Head of caudate nucleus (tissue), 42 donors: Measurements from ENCODE around the gene BIRC2.
A peak's percentile ranks its signal among the peaks of the same experiment; 100 is the strongest.
"Not testable (repeated sequence)": the region's sequence is repeated elsewhere in the genome, so short reads cannot be mapped to it uniquely, and the experiment has no call there.

Experiments used
- DNase-seq, 42 donors: peaks; one replicate each; pipeline versions ENCODE4 v3.0.0 to v3.0.0-alpha.2; 2020 to 2021; ENCODE audit warnings: mixed read lengths in 7 of 42
- intact Hi-C: fragments of 100-400 bp; cut with DNase I; formaldehyde crosslinking; loops from one replicate; pipeline ENCODE4 v1.15.0; 2022

BIRC2 gene

DNA sequence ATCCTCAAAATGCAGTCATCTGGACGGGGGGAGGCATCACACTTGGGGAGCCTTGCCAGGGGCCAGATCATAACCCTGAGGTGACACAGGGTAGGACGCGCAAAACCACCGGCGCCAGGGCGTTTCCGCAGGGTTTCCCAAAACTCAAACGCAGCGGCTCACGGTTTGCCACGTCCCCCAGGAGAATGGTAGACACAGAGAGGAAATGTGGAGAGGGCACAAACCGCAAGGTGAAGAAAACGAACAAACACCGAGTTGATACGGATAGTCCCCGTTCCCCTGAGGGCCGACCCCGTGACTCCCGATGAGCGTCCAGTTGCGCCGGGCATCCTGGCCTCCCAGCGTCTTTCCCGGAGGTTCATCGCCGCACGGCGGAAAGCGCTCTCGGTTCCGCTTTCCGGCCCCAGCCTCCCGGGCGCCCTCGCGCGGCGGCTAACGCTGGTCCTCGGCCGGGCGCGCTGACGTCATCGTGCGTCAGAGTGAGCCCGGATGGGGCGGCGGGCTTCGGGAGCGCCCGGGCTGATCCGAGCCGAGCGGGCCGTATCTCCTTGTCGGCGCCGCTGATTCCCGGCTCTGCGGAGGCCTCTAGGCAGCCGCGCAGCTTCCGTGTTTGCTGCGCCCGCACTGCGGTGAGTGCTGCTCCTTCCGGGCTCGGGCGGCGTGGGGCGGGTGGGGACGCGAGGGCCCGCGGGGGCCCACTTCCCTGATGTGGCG is at the start of gene BIRC2:
TSS of gene BIRC2 (plus strand) at position 467 of the 714 bp plus-strand sequence. CDS start 2,641 bp downstream, outside the sequence.
- intact Hi-C loops = loop anchor here (2.0 to 10.0 kb wide), 3 partner anchors 62 to 258 kb away; partner anchors contain the start of gene TMEM123
- peak; percentile 79 to 99 (median 96) for DNase-seq

GRCh38 chr11:102300837-102301236 is 46.2 kb upstream of the BIRC2 start:
- intact Hi-C loops, DNase-seq: not testable (repeated sequence)

DNA sequence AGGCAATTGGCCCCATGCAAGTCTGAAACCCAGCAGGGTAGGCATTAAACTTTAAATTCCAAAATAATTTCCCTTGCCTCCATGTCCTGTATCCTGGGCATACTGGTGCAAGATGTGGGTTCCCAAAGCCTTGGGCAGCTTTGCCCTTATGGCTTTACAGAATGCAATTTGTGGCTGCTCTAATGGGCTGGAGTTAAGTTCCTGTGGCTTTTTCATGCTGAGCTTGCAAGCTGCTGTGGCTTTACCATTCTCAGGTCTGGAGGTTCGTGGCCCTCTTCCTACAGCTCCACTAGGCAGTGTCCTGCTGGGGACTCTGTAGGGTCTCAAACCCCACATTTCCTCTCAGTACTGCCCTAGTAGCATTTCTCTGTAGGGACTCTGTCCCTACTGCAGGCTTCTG is 44.8 kb upstream of the BIRC2 start:
- intact Hi-C loops = no loop called here
- DNase-seq = no peak

GRCh38 chr11:102304686-102305085 is 42.3 kb upstream of the BIRC2 start:
- DNase-seq = no peak
- intact Hi-C loops = no loop called here

GRCh38 chr11:102305352-102306047 is 41.5 kb upstream of the BIRC2 start:
- no peak for DNase-seq
- intact Hi-C loops = no loop called here

DNA sequence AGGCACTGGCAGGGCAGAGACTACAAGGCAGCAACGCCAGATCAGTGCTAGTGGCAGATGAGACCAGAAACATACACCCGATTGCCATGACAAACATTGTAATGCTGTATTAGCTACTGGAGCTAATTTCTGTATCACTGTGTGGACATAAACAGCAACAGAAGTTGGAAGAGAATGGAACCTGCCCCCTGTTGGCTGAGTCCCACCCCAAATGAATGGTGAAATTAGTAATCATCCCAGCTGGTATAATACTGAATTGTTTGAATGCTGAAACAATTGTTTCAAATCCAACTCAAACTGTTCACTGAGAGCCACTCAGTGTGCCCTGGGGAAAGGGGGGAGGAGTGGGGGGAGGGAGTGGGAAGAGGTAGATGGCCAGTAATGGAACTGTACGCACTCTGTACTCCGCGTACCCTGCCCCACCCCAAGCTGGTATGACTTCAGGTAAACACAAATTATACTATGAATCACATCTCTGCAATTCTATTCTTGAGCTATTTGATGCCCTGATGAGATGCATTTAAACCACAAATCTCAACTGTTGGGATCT is 40.9 kb upstream of the BIRC2 start:
- intact Hi-C loops = no loop called here
- peak in 14 of 42 donors; percentile 12 to 55 (median 30) for DNase-seq

GRCh38 chr11:102306817-102307726 is 39.9 kb upstream of the BIRC2 start:
- no peak for DNase-seq
- intact Hi-C loops = no loop called here

- intact Hi-C loops = no loop called here
- DNase-seq = no peak
Observed at GRCh38 chr11:102307727-102308038, 39.3 kb upstream of the BIRC2 start.

- intact Hi-C loops = no loop called here
Observed at GRCh38 chr11:102309621-102310541, 37.1 kb upstream of the BIRC2 start.

DNA sequence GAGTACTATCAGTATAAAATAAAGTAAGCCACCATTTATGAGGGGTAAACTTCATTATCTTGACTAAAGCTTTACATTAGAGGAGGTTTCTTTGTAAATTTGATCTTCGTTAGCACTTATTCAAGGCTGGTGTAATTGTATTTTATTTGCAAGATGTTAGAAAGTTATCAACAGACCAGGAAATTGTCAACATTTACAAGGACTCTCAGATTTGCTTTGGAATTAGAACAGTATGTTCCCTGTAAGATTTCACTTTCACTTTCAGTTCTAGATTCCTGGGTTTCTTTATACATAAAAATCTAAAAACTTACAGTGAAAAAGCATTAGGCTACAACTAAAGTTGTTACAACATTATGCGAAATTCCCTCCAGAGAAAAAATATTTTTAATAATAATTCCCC is 34.3 kb upstream of the BIRC2 start:
- DNase-seq = no peak
- intact Hi-C loops = no loop called here

More at GRCh38 chr11:102309621-102310541, 37.1 kb upstream of the BIRC2 start:
- no peak for DNase-seq

DNA sequence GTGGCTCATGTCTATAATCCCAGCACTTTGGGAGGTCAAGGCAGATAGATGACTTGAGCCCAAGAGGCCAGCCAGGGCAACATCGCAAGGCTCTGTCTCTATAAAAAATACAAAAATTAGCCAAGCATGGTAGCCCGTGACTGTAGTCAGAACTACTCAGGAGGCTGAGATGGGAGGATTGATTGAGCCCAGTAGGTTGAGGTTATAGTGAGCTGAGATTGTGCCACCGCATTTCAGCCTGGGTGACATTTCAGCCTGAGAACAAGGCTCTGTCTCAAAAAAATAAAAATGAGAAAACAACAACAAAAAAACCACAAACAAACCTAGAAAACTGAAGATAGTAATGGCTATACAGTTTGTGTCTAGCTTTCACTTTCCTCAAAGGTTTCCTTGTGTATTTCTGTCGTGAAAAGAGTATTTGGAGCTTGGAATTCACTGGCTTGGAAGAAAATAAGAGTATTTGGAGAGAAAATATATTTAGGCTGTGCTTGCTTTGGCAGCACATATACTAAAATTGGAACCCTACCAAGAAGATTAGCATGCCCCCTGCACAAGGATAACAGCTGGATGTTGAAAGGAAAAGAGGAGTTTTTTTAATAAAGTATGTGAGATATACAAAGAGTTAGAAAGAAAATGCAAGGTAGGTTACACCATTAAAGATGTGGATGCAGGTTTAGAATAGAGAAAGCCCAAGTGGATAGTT is 33.6 kb upstream of the BIRC2 start:
- no peak for DNase-seq
- intact Hi-C loops = no loop called here

- intact Hi-C loops = no loop called here
- DNase-seq = no peak
Observed at GRCh38 chr11:102314784-102315183, 32.2 kb upstream of the BIRC2 start.

DNA sequence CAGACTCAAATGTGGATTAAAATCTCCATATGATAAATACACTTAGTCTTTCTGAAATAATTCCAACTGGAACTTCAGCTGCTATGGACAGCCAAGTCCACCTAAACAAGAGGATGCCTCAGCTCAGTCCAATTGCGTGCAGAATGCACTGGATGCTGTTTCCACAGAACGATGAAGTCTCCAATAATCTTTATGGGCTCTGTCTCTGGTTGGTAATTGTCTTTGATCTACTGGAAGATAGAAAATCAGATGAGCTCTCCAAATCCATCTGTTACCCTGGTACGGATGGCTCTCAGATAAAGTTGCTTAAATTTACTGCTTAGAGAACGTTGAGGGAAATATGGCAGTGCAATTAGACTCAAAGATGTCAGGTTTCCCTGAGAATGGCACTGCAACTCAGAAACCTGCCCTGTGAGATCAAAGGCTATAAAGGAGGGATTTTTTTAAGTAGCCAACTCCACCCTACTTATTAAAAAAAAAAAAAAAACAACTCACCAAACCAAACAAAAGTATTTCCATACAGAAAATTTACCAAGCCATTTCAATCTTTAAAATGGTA is 30.6 kb upstream of the BIRC2 start:
- no peak for DNase-seq
- intact Hi-C loops = no loop called here

GRCh38 chr11:102317099-102317767 is 29.8 kb upstream of the BIRC2 start, which contains the start of gene BIRC3:
Gene BIRC3 (plus strand): TSS chr11:102317484. CDS start chr11:102324510, 7,026 bp downstream.
- intact Hi-C loops = no loop called here

GRCh38 chr11:102317768-102318103 is 29.3 kb upstream of the BIRC2 start:
- intact Hi-C loops = no loop called here

More at GRCh38 chr11:102317099-102317767, 29.8 kb upstream of the BIRC2 start, which contains the start of gene BIRC3:
- DNase-seq = peak; percentile 45 to 89 (median 70)

DNA sequence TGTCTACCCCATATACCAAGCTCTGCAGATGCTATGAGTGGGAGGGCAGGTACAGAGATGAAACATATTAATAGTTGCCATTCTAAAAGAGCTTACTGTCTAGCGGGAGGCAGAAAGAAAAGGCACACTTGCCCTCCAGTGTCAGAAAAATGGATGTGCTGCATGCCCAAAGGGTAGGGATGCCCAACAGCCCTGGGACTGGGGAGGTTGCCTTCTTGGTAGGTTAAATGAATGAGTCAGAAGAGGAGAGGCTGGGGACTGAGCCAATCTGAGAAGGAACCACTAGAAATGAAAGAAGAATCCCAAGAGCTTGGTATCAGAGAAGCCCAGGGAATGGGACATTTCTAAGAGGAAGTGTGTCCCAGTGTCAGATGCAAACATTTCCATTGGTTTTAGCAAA is 28.5 kb upstream of the BIRC2 start:
- no peak for DNase-seq
- intact Hi-C loops = no loop called here

More at GRCh38 chr11:102317768-102318103, 29.3 kb upstream of the BIRC2 start:
- DNase-seq = no peak

DNA sequence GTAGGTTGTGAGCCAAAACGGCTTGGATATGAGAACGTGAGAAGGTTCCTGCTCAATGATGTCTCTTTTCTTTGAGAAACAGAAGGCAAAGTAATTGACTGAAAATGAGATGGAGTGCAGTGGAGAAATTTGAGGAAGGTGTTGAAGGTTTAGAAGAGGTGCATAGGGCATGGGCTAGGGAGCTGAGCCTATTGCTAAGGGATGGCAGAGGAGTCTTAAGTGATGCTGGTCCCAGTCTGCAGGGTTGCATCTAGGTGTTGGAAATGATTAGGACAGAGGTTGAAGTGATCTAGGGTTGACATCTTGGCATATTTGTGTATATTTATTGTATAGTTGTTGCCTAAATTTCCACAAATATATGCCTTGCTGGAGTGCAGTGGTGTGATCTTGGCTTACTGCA is 27.5 kb upstream of the BIRC2 start:
- no peak for DNase-seq
- intact Hi-C loops = no loop called here
